H1 (cell line): ENCODE results near the gene GAD2. TPM values are rescaled to one million over a fixed set of nuclear protein-coding genes. Genes with fewer than 3 reads are reported as not detected.

Experiments
- CTCF ChIA-PET: fragments of 300-600 bp; sonication (Branson Sonifier 250); formaldehyde crosslinking; loops from one replicate; lab custom pipeline; 2021; ENCODE audit not compliant: partially characterized antibody; lab: Charles Lee
- POLR2A ChIA-PET: fragments of 300-600 bp; sonication (Branson Sonifier 250); formaldehyde crosslinking; loops from one replicate; lab custom pipeline; 2021; ENCODE audit warnings: inconsistent platforms; ENCODE audit not compliant: partially characterized antibody; lab: Charles Lee
- DNase-seq, 2 experiments: peaks; one replicate each; pipeline versions ENCODE4 v3.0.0 to v3.0.0-alpha.2; 2010 to 2022; ENCODE audit warnings: low spot score in 2 of 2, low read depth in 1 of 2, mixed read lengths in 1 of 2
- FAIRE-seq: peaks from 2 replicates; lab custom pipeline; 2011; peaks lifted over from hg19 to GRCh38; lab: Jason Lieb, UNC
- H2AFZ ChIP-seq: 2 replicates; pipeline ENCODE4 v1.8.1; 2012; ENCODE audit warnings: low read length, inconsistent platforms
- H2AK5ac ChIP-seq: 2 replicates; pipeline ENCODE4 v1.6.1; 2013; ENCODE audit warnings: low read depth, low read length
- H2BK120ac ChIP-seq: replicated peaks from 2 replicates; pipeline ENCODE3; 2013; ENCODE audit warnings: low read depth, low read length, inconsistent platforms
- H2BK12ac ChIP-seq: 2 replicates; pipeline ENCODE4 v1.6.1; 2013; ENCODE audit warnings: low read depth, low read length
- H2BK15ac ChIP-seq: 2 replicates; pipeline ENCODE4 v1.6.1; 2013; ENCODE audit warnings: low read length
- H2BK20ac ChIP-seq: 2 replicates; pipeline ENCODE4 v1.6.1; 2013; ENCODE audit warnings: low read length
- H2BK5ac ChIP-seq: 2 replicates; pipeline ENCODE4 v1.6.1; 2013; ENCODE audit warnings: low read depth, low read length
- H3K14ac ChIP-seq: 2 replicates; pipeline ENCODE4 v1.6.1; 2013; ENCODE audit warnings: inconsistent platforms; ENCODE audit not compliant: insufficient read length
- H3K18ac ChIP-seq: 2 replicates; pipeline ENCODE4 v1.6.1; 2013; ENCODE audit warnings: low read length; ENCODE audit errors: extremely low read depth
- H3K23ac ChIP-seq: 2 replicates; pipeline ENCODE4 v1.6.1; 2013; ENCODE audit warnings: inconsistent platforms; ENCODE audit not compliant: insufficient read length
- H3K23me2 ChIP-seq: 2 replicates; pipeline ENCODE4 v1.6.1; 2013; ENCODE audit warnings: low read depth, low read length
- H3K27ac ChIP-seq: 2 replicates; pipeline ENCODE4 v1.6.1; 2011; ENCODE audit warnings: low read depth, low read length, inconsistent platforms
- H3K27me3 ChIP-seq, 4 experiments: replicated peaks in 1 of 4; 1 replicate in 1 of 4; 2 replicates in 3 of 4; pipeline versions ENCODE4 v1.6.1 to v1.8.1; 2011 to 2013; ENCODE audit warnings: low read length in 3 of 4, mild to moderate bottlenecking in 3 of 4, inconsistent platforms in 2 of 4, mixed read lengths in 2 of 4, moderate library complexity in 1 of 4; ENCODE audit not compliant: control insufficient read depth in 3 of 4, insufficient read depth in 3 of 4; ENCODE audit errors: extremely low read depth in 1 of 4
- H3K36me3 ChIP-seq, 4 experiments: 2 replicates each; pipeline versions ENCODE4 v1.6.1 to v1.8.1; 2011 to 2013; ENCODE audit warnings: mild to moderate bottlenecking in 4 of 4, low read length in 3 of 4, moderate library complexity in 2 of 4, control low read depth in 1 of 4, inconsistent platforms in 1 of 4; ENCODE audit not compliant: insufficient read depth in 4 of 4, control insufficient read depth in 2 of 4
- H3K4ac ChIP-seq: replicated peaks from 2 replicates; pipeline ENCODE3; 2013; ENCODE audit warnings: low read length, low read depth, mixed read lengths, inconsistent platforms; ENCODE audit not compliant: insufficient read length
- H3K4me1 ChIP-seq, 4 experiments: replicated peaks in 1 of 4; 1 replicate in 1 of 4; 2 replicates in 3 of 4; pipeline versions ENCODE4 v1.6.1 to v1.8.1; 2011 to 2013; ENCODE audit warnings: low read length in 3 of 4, inconsistent platforms in 2 of 4, mixed read lengths in 1 of 4; ENCODE audit not compliant: insufficient read depth in 4 of 4, control insufficient read depth in 3 of 4
- H3K4me2 ChIP-seq, 2 experiments: 2 replicates each; pipeline versions ENCODE4 v1.6.1 to v1.8.1; 2011 to 2013; ENCODE audit warnings: low read depth in 2 of 2, low read length in 2 of 2, control low read depth in 1 of 2, inconsistent platforms in 1 of 2, mild to moderate bottlenecking in 1 of 2; ENCODE audit not compliant: insufficient read depth in 1 of 2
- H3K4me3 ChIP-seq, 4 experiments: fragments of 200-600, 300-600 bp in 1 of 4; sonication (generic), shearing (Covaris generic), sonication (Bioruptor Twin) in 1 of 4; 2 replicates each; pipeline versions ENCODE4 v1.5.1 to v1.8.1; 2011 to 2016; ENCODE audit warnings: low read length in 4 of 4, low read depth in 3 of 4, control low read depth in 2 of 4, inconsistent platforms in 2 of 4, mild to moderate bottlenecking in 2 of 4, mixed read lengths in 1 of 4, moderate library complexity in 1 of 4; ENCODE audit not compliant: insufficient read depth in 2 of 4; ENCODE audit errors: extremely low read depth in 1 of 4
- H3K56ac ChIP-seq: replicated peaks from 2 replicates; pipeline ENCODE3; 2013; ENCODE audit warnings: low read depth, mild to moderate bottlenecking, mixed read lengths, low read length, inconsistent platforms; ENCODE audit not compliant: insufficient read length
- H3K79me1 ChIP-seq: 2 replicates; pipeline ENCODE4 v1.6.1; 2013; ENCODE audit warnings: low read depth, low read length, control low read depth
- H3K79me2 ChIP-seq, 2 experiments: 2 replicates each; pipeline versions ENCODE4 v1.6.1 to v1.8.1; 2012 to 2013; ENCODE audit warnings: low read length in 2 of 2, mild to moderate bottlenecking in 2 of 2, inconsistent platforms in 1 of 2; ENCODE audit not compliant: insufficient read depth in 2 of 2, control insufficient read depth in 1 of 2
- H3K9ac ChIP-seq, 4 experiments: replicated peaks in 1 of 4; 1 replicate in 1 of 4; 2 replicates in 3 of 4; pipeline versions ENCODE4 v1.6.1 to v1.8.1; 2011 to 2013; ENCODE audit warnings: low read depth in 3 of 4, low read length in 3 of 4, control low read depth in 2 of 4, mild to moderate bottlenecking in 2 of 4, moderate library complexity in 2 of 4, inconsistent platforms in 1 of 4; ENCODE audit errors: extremely low read depth in 1 of 4
- H3K9me3 ChIP-seq, 2 experiments: 2 replicates each; pipeline versions ENCODE4 v1.6.1 to v1.8.1; 2012 to 2013; ENCODE audit warnings: mild to moderate bottlenecking in 2 of 2, moderate library complexity in 2 of 2, control low read depth in 1 of 2, inconsistent platforms in 1 of 2, low read depth in 1 of 2, low read length in 1 of 2, mixed read lengths in 1 of 2; ENCODE audit not compliant: insufficient read depth in 2 of 2
- H4K20me1 ChIP-seq, 2 experiments: replicated peaks in 1 of 2; 2 replicates each; pipeline versions ENCODE3 to v1.8.1; 2011 to 2013; ENCODE audit warnings: inconsistent platforms in 2 of 2, low read length in 2 of 2, mild to moderate bottlenecking in 1 of 2; ENCODE audit not compliant: insufficient read depth in 2 of 2, control insufficient read depth in 1 of 2
- H4K5ac ChIP-seq: 2 replicates; pipeline ENCODE4 v1.6.1; 2013; ENCODE audit warnings: low read length, low read depth, mixed read lengths, inconsistent platforms; ENCODE audit not compliant: insufficient read length
- H4K8ac ChIP-seq: 2 replicates; pipeline ENCODE4 v1.8.0; 2013; ENCODE audit warnings: mild to moderate bottlenecking, moderate library complexity, low read length, inconsistent platforms; ENCODE audit not compliant: insufficient read depth; ENCODE audit errors: extremely low read depth
- H4K91ac ChIP-seq: replicated peaks from 2 replicates; pipeline ENCODE3; 2013; ENCODE audit warnings: low read length, mixed read lengths, inconsistent platforms; ENCODE audit not compliant: insufficient read length
- EP300 ChIP-seq, 2 experiments: IDR thresholded peaks; 1 replicate in 1 of 2; 2 replicates in 1 of 2; pipeline ENCODE4 v1.6.1; 2011 to 2012; ENCODE audit warnings: low read depth in 2 of 2, low read length in 2 of 2, mild to moderate bottlenecking in 2 of 2, borderline replicate concordance in 1 of 2, inconsistent platforms in 1 of 2, moderate library complexity in 1 of 2
- KDM1A ChIP-seq: fragments of 200-600, 300-600 bp; sonication (generic); IDR thresholded peaks from 2 replicates; pipeline ENCODE4 v1.7.1; 2016; ENCODE audit warnings: mild to moderate bottlenecking, low read length, borderline replicate concordance
- RBBP5 ChIP-seq: IDR thresholded peaks from 2 replicates; pipeline ENCODE4 v1.7.1; 2012; ENCODE audit warnings: low read depth, mild to moderate bottlenecking, inconsistent platforms, low read length, moderate library complexity, borderline replicate concordance
- WGBS, 2 experiments: shearing (Covaris generic) in 1 of 2; methylation state at CpG; one replicate each; pipeline versions ENCODE4 v1.1.6 to v1.1.7; 2013 to 2015; ENCODE audit warnings: low lambda C conversion rate in 2 of 2, mixed read lengths in 2 of 2, inconsistent platforms in 1 of 2, low coverage in 1 of 2, missing lambda C conversion rate in 1 of 2; ENCODE audit not compliant: insufficient replicate concordance in 2 of 2, insufficient coverage in 1 of 2, insufficient read length in 1 of 2; ENCODE audit errors: extremely low coverage in 1 of 2, missing lambda C conversion rate in 1 of 2; 5-methylcytosine and 5-hydroxymethylcytosine counted together
- polyA plus RNA-seq, 7 experiments: library from polyadenylated mRNA; depleted of rRNA in 3 of 7; stranded (reverse) in 5 of 7; unstranded in 2 of 7; fragments of >200 nt in 5 of 7; fragments of 200-250 nt in 2 of 7; gene quantifications; 1 replicate in 5 of 7; 2 replicates in 1 of 7; 4 replicates in 1 of 7; pipeline versions ENCODE4 v1.2.1 to v1.2.3, GENCODE V29; 2011 to 2013; ENCODE audit warnings: missing spikeins in 2 of 7, mixed read lengths in 2 of 7
- total RNA-seq: library from RNA; stranded (reverse); fragmentation: NEBNext Ultra II Directional; extraction: Animal tissue kit (Norgen Biotek cat#: 25700); gene quantifications from 2 replicates; pipeline ENCODE4 v1.2.1, GENCODE V29; 2021

The GAD2 gene
- total and polyA plus RNA-seq, 2 of the 8 experiments (the other 6 are each of a cell fraction or from before 2014, with no cell fraction given) = 0.30 to 0.47 TPM

DNA sequence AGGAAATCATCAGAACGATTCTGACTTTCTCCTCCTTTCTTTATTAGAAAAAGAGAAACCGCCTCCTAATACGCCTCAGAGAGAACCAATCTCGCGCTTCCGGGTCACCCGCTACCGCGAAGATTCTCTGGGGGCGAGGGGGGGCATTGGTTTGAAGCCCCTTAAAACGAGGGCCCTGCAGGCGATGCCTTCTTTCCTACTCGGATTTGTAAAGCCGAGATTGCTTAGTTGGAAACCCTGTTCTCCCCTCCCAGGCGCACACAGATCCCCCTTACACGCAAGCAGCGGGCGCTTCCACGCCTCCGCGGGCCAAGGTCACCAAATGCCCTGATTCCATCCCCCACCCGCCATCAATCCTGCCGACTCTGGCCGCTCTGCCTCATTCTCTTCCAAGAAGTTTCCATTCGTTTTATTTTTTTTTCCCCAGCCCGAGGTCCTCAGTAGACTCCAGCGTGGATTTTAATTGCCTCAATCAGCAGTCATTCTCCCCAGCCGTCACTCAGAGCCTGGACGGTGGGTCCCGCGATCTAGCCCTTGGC is 1.1 kb upstream of the GAD2 start:
- Histone ChIP-seq H2BK12ac (peak overlapping the region; percentile 75; the same call in 1 of the 2 replicates), H2AFZ (no peak overlapping the region), H3K4ac (no peak overlapping the region), H3K14ac (no peak overlapping the region), H3K23ac (no peak overlapping the region), H4K8ac (peak overlapping the region; percentile 70), H3K36me3 (no peaks in the 10 kb centered on the region), H4K5ac (no peak overlapping the region), H3K4me1 (peaks cover 21 to 43% (median 28%) of the 10 kb centered on the region in 4 experiments), H3K79me1 (no peaks in the 10 kb centered on the region), H3K27me3 (peaks cover 69 to 98% (median 92%) of the 10 kb centered on the region in 4 experiments), H4K91ac (peak overlapping the region; percentile 35), H2BK5ac (peak overlapping the region; percentile 95; the same call in 1 of the 2 replicates), H3K79me2 (no peaks in the 10 kb centered on the region), H3K56ac (peak overlapping the region; percentile 3), H2AK5ac (no peak overlapping the region), H3K9ac (no peak overlapping the region), H3K27ac (no peak overlapping the region), H3K9me3 (no peaks in the 10 kb centered on the region), H3K18ac (peak overlapping the region; percentile 95), H3K4me2 (peak overlapping the region; percentile 92 to 98), H3K4me3 (peak overlapping the region; percentile 33 to 68 (median 54)), H2BK120ac (no peak overlapping the region), H2BK20ac (peak overlapping the region; percentile 93), H2BK15ac (0 out of 2 replicates have a peak overlapping the region, but pooled peaks have one; percentile 29), H4K20me1 (peaks cover 0 to 2% of the 10 kb centered on the region in 2 experiments), H3K23me2 (peaks cover 42% of the 10 kb centered on the region)
- DNase-seq (no peak), FAIRE-seq (no peak)
- CTCF ChIA-PET = interaction anchor here (1.3 kb wide), 1 partner anchor 457 kb away, joined by 5 read pairs; no protein-coding TSS in a partner anchor
- TF ChIP-seq RBBP5 = 0 out of 2 replicates have a peak, but pooled peaks have one; percentile 5
- no peak for TF ChIP-seq EP300 (IDR thresholded peaks at IDR 0.05; ENCODE audit: borderline replicate concordance in 1 of 2, low read depth in 2 of 2, low read length in 2 of 2)
- no peak for TF ChIP-seq KDM1A
- 1% methylated on average over 31 of the region's 31 CpGs; no CpG with 5 or more reads in 1 of the 2 experiments for WGBS, 2 experiments
- POLR2A ChIA-PET = no interaction called here
